ENCODE measurements around the gene MRTO4.

DNA sequence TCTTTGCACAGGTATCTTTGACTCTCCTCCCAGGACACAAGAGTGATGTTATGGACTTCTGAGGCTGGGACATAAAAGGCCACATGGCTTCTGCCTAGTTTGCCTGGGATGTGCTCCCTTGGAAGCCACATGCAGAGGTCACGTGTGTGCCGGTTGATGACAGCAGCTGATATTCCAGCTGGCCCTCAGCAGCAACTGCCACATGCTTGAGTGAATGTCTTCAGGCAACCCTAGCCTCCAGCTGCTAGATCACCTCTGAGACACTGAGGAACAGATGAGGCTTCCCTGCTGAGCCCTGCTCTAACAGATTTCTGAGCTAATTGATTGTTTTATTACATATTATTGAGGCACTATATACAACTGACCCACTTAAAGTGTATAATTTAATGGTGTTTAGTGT, 48.6 kb downstream of the MRTO4 start:
- TF ChIP-seq, protein P1, sequence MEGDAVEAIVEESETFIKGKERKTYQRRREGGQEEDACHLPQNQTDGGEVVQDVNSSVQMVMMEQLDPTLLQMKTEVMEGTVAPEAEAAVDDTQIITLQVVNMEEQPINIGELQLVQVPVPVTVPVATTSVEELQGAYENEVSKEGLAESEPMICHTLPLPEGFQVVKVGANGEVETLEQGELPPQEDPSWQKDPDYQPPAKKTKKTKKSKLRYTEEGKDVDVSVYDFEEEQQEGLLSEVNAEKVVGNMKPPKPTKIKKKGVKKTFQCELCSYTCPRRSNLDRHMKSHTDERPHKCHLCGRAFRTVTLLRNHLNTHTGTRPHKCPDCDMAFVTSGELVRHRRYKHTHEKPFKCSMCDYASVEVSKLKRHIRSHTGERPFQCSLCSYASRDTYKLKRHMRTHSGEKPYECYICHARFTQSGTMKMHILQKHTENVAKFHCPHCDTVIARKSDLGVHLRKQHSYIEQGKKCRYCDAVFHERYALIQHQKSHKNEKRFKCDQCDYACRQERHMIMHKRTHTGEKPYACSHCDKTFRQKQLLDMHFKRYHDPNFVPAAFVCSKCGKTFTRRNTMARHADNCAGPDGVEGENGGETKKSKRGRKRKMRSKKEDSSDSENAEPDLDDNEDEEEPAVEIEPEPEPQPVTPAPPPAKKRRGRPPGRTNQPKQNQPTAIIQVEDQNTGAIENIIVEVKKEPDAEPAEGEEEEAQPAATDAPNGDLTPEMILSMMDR (IDR thresholded peaks at IDR 0.05; ENCODE audit: borderline replicate concordance, extremely low read depth, low read length, poor library complexity, severe bottlenecking), result no peak
- TF ChIP-seq EZH2 (IDR thresholded peaks at IDR 0.05; ENCODE audit: borderline replicate concordance, low read depth, low read length, severe bottlenecking), result no peak

Data from DND-41 (cell line).